Suprapubic skin (tissue), 4 donors: ENCODE measurements around the gene FAHD2A.

Source experiments
- EP300 ChIP-seq: sonication (generic); formaldehyde crosslinking; IDR thresholded peaks from one replicate; pipeline ENCODE4 v1.6.1; 2017; ENCODE audit warnings: antibody characterized with exemption
- POLR2A ChIP-seq, 2 donors: fragments of 450-650 bp; IDR thresholded peaks; one replicate each; pipeline ENCODE4 v1.6.1; 2017; ENCODE audit warnings: antibody characterized with exemption in 2 of 2, mild to moderate bottlenecking in 2 of 2, moderate library complexity in 2 of 2
- POLR2AphosphoS5 ChIP-seq, 3 donors: sonication (generic); formaldehyde crosslinking; IDR thresholded peaks; one replicate each; pipeline ENCODE4 v1.6.1; 2017; ENCODE audit warnings: antibody characterized with exemption in 3 of 3
- TF ChIP-seq, protein P1 (sequence below), 2 donors: fragments of 200-600 bp in 1 of 2; fragments of 450-650 bp in 1 of 2; sonication (generic) in 1 of 2; IDR thresholded peaks; one replicate each; pipeline ENCODE4 v1.5.1; 2016 to 2019; ENCODE audit warnings: antibody characterized with exemption in 2 of 2, mild to moderate bottlenecking in 1 of 2, moderate library complexity in 1 of 2

- TF ChIP-seq, protein P1, sequence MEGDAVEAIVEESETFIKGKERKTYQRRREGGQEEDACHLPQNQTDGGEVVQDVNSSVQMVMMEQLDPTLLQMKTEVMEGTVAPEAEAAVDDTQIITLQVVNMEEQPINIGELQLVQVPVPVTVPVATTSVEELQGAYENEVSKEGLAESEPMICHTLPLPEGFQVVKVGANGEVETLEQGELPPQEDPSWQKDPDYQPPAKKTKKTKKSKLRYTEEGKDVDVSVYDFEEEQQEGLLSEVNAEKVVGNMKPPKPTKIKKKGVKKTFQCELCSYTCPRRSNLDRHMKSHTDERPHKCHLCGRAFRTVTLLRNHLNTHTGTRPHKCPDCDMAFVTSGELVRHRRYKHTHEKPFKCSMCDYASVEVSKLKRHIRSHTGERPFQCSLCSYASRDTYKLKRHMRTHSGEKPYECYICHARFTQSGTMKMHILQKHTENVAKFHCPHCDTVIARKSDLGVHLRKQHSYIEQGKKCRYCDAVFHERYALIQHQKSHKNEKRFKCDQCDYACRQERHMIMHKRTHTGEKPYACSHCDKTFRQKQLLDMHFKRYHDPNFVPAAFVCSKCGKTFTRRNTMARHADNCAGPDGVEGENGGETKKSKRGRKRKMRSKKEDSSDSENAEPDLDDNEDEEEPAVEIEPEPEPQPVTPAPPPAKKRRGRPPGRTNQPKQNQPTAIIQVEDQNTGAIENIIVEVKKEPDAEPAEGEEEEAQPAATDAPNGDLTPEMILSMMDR (IDR thresholded peaks at IDR 0.05): no peak
- TF ChIP-seq POLR2AphosphoS5 (IDR thresholded peaks at IDR 0.05) (no peak), EP300 (no peak), POLR2A (IDR thresholded peaks at IDR 0.05) (no peak)
Measured at GRCh38 chr2:95374029-95374428, 28.5 kb upstream of the FAHD2A start.
